Cardiac fibroblast (primary cell): ENCODE measurements around the gene MYL7.

Source experiments
- DNase-seq, 2 donors: peaks; one replicate each; pipeline versions ENCODE4 v3.0.0 to v3.0.0-alpha.2; 2010; ENCODE audit warnings: low read depth in 2 of 2
- H3K4me3 ChIP-seq, 2 donors: replicated peaks in 1 of 2; 1 replicate in 1 of 2; 2 replicates in 1 of 2; pipeline ENCODE4 v1.5.1; 2011; ENCODE audit warnings: low read depth in 2 of 2, low read length in 2 of 2, mild to moderate bottlenecking in 2 of 2, moderate library complexity in 1 of 2
- TF ChIP-seq, protein P1 (sequence below): IDR thresholded peaks from one replicate; pipeline ENCODE4 v1.5.1; 2011; ENCODE audit warnings: low read depth, mild to moderate bottlenecking, low read length, inconsistent platforms

The MYL7 gene

DNA sequence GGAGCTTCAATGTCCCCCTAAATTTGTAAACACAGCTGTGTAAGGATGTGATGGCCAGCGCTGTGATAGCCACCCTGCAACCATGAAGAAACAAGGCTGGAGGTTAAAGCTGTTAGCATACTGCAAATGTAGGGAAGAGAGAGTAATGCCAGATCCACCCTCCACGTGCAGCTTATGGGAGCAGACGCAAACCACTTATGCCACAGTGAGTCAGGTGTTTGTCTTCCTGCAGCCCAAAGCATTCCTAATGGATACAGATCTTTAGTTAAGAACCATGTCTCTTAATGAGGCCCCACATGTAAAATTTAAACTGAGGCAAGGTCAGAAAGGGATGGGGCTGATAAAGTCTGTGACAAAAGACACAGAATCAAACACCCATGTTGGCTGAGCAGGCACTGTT, 13.6 kb upstream of the MYL7 start:
- H3K4me3 ChIP-seq, result no peak overlapping the region
- no peak for DNase-seq
- TF ChIP-seq, protein P1, sequence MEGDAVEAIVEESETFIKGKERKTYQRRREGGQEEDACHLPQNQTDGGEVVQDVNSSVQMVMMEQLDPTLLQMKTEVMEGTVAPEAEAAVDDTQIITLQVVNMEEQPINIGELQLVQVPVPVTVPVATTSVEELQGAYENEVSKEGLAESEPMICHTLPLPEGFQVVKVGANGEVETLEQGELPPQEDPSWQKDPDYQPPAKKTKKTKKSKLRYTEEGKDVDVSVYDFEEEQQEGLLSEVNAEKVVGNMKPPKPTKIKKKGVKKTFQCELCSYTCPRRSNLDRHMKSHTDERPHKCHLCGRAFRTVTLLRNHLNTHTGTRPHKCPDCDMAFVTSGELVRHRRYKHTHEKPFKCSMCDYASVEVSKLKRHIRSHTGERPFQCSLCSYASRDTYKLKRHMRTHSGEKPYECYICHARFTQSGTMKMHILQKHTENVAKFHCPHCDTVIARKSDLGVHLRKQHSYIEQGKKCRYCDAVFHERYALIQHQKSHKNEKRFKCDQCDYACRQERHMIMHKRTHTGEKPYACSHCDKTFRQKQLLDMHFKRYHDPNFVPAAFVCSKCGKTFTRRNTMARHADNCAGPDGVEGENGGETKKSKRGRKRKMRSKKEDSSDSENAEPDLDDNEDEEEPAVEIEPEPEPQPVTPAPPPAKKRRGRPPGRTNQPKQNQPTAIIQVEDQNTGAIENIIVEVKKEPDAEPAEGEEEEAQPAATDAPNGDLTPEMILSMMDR, result no peak

DNA sequence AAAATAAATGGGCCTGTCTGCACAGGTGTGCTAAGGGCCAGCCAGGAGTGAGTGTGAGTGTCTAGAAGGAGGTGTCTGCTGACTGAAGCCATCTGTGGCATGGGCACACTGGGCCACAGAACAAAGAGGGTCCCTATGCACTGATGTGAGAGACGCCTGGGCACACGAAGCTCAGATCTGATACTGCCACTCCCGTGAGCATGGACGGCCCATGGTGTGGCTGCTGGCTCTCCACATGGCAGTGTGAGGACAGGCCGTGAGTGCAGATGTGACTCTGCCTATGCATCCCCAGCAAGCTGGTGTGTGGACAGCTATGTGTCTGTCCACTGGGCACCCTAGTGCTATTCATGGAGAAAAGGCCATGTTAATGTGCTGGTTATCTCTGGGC, 12.8 kb upstream of the MYL7 start:
- TF ChIP-seq, protein P1, result no peak
- no peak for DNase-seq
- no peak overlapping the region for H3K4me3 ChIP-seq

DNA sequence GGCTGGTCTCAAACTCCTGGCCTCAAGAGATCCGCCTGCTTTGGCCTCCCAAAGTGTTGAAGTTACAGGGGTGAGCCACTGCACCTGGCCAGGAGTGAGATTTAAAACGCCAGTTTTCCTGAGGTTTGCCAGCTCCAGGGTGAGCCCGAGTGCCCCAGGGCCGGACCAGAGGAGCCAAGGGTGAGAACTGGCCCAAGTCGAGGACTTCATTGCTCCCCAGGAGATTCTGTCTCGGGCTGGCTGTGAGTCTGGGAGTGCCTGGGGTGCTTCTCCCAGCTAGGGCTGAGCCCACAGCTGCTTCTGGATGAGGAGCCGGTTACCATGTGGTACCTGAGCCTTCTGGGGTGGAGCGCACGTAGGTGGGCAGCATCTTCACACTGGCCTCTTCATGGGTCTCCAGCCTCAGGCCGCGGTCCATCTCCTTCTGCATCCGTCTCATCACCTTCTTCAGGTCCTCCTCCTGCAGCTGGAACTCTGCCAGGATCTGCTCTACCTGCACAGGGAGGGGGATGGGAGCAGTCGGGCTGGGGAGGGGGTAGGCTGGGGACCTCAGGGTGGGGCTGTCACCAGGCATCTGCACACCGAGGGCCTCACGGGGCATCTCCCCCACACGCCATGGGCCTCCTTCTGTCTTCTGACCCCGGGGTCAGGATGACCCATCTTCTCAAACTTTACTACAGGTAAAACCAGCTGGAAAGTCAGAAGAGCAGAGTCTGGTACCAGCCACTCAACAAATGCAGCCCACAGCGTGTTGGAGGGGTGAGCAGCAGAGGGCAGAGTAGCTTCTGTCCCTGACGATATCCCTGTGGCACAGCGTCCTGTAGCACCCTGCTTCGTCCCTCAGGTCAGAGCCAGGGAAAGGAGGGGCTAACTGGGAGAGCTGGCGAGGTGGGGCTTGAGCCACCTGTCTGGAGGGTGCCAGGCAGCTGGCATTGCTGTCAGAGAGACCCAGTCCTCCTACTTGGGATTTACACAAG, 12.1 kb upstream of the MYL7 start:
- DNase-seq, result no peak
- H3K4me3 ChIP-seq, result no peak overlapping the region
- TF ChIP-seq, protein P1, result no peak

DNA sequence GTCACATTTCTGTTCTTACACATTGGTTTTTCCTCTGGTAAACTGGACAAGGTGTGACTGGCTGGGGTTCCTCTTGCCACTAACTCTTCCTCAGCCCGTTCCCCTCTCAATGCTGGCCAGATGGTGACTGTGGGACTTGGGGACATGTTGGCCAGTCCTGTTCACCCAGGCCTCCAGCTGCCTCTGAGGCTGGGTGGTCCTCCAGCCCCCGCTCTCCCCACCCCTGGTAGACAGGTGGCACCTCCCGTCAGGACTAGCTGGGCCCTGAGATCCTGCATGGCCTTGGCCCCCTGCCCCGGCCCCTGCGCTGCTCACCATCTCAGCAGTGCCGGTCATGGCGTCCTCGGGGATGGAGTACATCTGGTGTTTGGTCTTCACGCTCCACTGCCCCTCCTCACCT, 10.8 kb upstream of the MYL7 start:
- no peak for DNase-seq
- no peak overlapping the region for H3K4me3 ChIP-seq
- TF ChIP-seq, protein P1, result no peak

DNA sequence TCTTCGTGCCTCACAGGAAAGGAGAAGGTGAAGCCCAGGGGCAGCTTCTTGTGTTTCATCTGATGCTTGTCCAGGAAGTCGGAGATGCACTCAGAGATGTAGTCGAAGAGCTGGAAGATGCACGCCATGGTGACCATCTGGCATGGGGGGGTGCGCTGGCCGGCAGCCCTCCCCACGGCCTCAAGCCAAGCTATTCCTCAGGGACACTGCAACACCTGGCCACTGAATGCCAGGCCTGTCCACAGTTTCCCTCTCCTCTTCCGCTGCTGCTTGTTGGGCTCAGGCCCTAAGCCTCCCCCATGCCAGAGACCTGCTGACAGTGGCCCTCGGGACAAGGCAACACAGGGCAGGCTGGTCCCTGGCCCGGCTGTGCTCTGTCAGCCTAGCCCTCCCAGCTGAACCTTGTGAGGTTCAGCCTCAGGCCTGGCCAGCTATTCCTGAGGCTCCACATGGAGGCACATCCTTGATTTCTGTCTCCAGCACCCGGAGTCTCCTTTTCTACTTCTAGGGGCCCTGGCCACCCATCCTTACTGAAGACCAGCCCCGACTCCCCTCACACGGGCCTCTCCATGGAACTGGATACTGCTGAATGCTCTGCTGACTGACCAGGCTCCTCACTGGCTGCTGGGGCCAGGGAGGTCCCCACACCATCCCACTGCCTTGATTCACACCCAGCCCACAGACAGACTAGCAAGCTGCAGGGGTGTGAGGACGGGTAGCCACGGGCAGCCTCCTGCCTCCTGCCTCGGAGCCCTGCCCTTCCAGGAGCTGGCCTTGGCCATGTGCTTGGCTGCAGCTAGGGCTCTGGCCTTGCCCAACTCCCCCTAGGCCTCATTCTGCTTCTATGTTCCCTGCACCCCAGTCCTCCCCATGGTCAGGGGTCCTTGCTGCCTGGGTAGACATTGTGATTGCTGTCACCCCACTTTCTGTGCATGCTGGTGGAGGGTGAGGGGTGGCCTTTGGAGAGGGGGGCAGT, 10.1 kb upstream of the MYL7 start:
- TF ChIP-seq, protein P1, result no peak
- no peak overlapping the region for H3K4me3 ChIP-seq
- DNase-seq, result no peak

DNA sequence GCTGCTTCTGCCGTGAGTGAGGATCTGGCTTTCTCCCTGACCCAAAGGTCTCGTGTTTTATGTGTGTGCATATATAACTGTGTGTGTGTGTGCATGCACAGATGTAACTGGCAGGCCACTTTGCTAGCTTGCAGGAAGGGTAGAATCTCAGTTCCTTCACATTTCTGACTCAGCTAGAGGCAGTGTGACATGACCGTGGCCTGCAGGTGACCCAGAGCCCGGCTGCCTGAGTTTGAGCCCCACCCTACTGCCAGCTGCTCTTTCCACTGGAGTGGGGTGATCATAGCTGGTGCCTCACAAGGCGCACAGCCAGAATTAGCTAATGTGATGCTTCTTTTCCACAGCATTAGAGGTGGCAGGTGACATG, 9.3 kb upstream of the MYL7 start:
- DNase-seq, result no peak
- H3K4me3 ChIP-seq, result no peak overlapping the region
- TF ChIP-seq, protein P1, result no peak
